Fibroblast of the aortic adventitia (primary cell): ENCODE results near the gene GOT1. TPM values are rescaled to one million over a fixed set of nuclear protein-coding genes. Genes with fewer than 3 reads are reported as not detected.

Experiments used
- DNase-seq: peaks from one replicate; pipeline ENCODE4 v3.0.0-alpha.2; 2010; ENCODE audit warnings: low read depth
- H3K4me3 ChIP-seq: 2 replicates; pipeline ENCODE4 v1.5.1; 2011; ENCODE audit warnings: low read depth, mild to moderate bottlenecking, control low read depth, low read length, moderate library complexity
- CTCF ChIP-seq: IDR thresholded peaks from 2 replicates; pipeline ENCODE4 v1.5.1; 2011; ENCODE audit warnings: mild to moderate bottlenecking, low read length, control low read depth, inconsistent platforms; ENCODE audit not compliant: insufficient read depth
- total RNA-seq: library from RNA; depleted of rRNA; stranded (reverse); fragments of >200 nt; gene quantifications from 2 replicates; pipeline ENCODE4 v1.2.3, GENCODE V29; 2012; ENCODE audit warnings: low replicate concordance

Gene GOT1
- total RNA-seq, 1 donor, result 33.7 TPM

GRCh38 chr10:99410876-99411275, 19.5 kb downstream of the GOT1 start:
- H3K4me3 ChIP-seq, result no peak overlapping the region
- no peak for DNase-seq
- no peak for TF ChIP-seq CTCF

DNA sequence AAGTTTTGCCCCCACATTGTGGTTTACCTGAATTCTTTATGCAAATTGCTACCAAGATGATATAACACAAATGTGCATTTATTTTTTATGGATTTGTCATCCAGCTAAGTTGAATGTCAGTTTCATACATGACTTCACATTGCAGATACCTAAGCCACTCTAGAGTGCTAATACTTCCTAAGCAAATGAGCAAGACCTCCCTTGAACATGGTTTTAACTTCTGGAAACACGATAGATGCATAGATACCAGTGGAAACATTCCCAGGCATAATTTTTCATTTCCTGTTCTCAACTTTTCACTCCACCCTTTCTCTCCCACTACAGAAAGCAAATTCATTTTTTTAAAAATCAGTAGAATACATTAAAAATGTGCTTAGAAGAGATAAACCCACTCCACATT, 20.3 kb downstream of the GOT1 start:
- H3K4me3 ChIP-seq, result no peak overlapping the region
- no peak for TF ChIP-seq CTCF

DNA sequence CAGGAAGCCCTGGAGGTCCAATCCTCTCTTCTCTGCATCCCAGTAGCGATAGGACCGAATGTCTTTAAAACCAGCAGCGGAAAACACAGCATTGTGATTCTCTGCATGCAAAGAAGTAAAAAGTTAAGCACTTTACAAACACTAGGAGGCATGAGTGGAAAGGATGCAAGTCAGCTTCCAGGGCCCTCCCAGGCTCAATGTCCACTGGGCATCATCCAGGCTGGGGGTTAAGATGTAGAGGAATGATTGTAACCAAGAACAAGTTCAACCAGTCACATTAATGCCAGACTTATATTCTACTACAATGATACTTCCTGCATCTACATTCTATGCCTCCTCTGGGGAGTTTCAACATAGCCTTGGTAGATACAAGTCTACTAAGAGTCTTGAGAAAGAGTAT, 24.3 kb downstream of the GOT1 start:
- no peak for DNase-seq
- TF ChIP-seq CTCF, result no peak
- H3K4me3 ChIP-seq, result no peak overlapping the region

More for the DNA sequence above, 20.3 kb downstream of the GOT1 start:
- no peak for DNase-seq

DNA sequence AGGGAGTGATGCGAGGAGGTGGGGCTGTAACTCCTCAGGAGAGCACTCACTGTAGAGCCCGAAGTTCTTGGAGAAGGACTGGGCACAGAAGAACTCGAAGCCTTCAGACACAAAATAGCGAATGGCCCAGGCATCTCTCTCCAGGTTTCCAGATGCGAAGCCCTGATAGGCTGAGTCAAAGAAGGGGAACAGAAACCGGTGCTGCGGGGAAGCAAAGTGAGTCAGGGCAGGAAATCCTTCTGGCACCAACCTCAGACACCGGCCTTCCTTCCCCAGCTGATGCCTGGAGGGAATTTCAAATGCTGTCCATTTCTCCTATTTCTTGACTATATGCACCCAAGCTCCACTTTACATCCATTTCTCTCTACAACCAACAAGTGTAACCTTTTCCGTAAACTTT, 26.8 kb downstream of the GOT1 start:
- TF ChIP-seq CTCF, result no peak
- DNase-seq, result no peak
- no peak overlapping the region for H3K4me3 ChIP-seq

DNA sequence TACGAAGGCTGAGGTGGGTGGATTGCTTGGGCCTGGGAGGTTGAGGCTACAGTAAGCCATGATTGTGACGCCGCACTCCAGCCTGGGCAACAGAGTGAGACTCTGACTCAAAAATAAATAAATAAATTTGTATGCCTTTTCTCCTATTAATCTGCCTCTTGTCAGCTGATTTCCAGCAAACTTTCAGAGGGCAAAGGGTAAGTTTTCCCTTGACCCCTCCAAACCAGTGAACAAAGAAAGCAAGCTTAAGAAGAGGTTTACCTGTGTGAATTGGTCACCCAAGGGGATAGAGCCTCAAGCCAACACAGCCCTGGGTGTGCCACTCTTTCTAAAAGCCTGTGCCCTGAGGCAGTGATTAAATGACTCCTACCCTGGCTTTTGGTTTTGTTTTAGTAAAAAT, 30.8 kb downstream of the GOT1 start:
- DNase-seq, result no peak
- no peak for TF ChIP-seq CTCF
- no peak overlapping the region for H3K4me3 ChIP-seq

DNA sequence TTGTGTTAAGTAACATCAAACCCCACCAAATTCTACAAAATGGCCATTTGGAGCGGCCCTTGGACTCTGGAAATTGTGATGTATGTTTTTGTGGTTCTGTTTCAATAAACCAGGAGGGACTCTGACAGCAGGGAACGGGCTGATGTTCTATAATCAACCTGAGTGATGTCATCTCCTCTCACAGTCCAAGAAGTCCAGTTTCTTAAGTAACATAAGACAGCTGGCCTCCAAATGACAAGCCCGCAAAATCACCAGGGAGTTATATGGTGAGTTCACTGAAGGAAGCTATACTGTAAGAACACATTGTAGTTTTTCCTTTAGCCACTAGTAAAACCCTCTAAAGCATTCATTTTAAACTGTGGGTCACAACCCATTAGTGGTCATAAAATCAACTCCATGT, 34.0 kb downstream of the GOT1 start:
- TF ChIP-seq CTCF, result no peak
- peak; percentile 18 for DNase-seq
- H3K4me3 ChIP-seq, result no peak overlapping the region

GRCh38 chr10:99395750-99396445, 34.5 kb downstream of the GOT1 start:
- TF ChIP-seq CTCF, result no peak
- no peak overlapping the region for H3K4me3 ChIP-seq

More at GRCh38 chr10:99395750-99396445, 34.5 kb downstream of the GOT1 start:
- DNase-seq, result peak; percentile 44
